GM12872 (cell line): ENCODE data around the gene MOCS2.

Experiments
- TF ChIP-seq, protein P1 (sequence below): IDR thresholded peaks from 3 replicates; pipeline ENCODE4 v1.5.1; 2011; ENCODE audit warnings: low read depth, mild to moderate bottlenecking, low read length, moderate library complexity; ENCODE audit not compliant: insufficient read depth

Gene MOCS2

DNA sequence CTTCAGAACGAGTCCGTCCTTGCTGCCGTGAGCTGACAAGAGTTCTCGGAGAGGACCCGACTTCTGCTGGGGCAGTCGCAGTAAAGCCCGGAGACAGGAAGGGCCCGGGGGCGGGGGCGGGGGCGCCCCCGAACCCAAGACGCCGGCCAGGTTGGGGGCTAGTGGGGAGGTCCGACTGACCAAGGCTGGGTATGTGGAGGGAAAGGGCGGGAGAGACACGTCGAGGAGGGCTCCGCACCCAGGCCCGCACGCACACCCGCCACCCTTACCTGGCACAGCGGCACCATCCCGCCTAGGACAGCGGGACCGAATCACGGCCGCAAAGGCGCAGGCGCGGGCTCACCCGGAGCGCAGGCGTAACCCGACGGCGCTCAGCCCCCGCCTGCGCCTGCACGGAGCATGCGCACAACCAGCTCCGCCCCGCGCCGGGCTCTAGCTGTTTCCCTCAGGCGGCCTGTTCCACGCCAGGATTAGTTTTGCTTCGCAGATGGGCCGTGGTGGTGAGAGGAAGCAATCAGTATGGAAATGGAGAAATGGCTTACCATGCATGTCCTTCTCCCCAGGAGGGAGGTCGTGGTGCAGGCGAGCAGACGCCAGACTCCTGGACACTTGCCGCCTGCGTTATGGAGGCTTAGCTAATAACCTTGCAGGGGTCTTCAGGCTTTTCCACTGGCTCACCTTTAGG, at the start of gene MOCS2:
Gene MOCS2, minus strand, starts transcription at position 315 of the 685 bp plus-strand sequence. CDS start 2,583 bp downstream, outside the sequence.
- TF ChIP-seq, protein P1, sequence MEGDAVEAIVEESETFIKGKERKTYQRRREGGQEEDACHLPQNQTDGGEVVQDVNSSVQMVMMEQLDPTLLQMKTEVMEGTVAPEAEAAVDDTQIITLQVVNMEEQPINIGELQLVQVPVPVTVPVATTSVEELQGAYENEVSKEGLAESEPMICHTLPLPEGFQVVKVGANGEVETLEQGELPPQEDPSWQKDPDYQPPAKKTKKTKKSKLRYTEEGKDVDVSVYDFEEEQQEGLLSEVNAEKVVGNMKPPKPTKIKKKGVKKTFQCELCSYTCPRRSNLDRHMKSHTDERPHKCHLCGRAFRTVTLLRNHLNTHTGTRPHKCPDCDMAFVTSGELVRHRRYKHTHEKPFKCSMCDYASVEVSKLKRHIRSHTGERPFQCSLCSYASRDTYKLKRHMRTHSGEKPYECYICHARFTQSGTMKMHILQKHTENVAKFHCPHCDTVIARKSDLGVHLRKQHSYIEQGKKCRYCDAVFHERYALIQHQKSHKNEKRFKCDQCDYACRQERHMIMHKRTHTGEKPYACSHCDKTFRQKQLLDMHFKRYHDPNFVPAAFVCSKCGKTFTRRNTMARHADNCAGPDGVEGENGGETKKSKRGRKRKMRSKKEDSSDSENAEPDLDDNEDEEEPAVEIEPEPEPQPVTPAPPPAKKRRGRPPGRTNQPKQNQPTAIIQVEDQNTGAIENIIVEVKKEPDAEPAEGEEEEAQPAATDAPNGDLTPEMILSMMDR: no peak

GRCh38 chr5:53151713-53152458, 42.3 kb upstream of the MOCS2 start:
- TF ChIP-seq, protein P1: no peak

GRCh38 chr5:53133020-53133419, 23.5 kb upstream of the MOCS2 start:
- TF ChIP-seq, protein P1: no peak

- TF ChIP-seq, protein P1: no peak
Observed at GRCh38 chr5:53130266-53130665, 20.7 kb upstream of the MOCS2 start.

DNA sequence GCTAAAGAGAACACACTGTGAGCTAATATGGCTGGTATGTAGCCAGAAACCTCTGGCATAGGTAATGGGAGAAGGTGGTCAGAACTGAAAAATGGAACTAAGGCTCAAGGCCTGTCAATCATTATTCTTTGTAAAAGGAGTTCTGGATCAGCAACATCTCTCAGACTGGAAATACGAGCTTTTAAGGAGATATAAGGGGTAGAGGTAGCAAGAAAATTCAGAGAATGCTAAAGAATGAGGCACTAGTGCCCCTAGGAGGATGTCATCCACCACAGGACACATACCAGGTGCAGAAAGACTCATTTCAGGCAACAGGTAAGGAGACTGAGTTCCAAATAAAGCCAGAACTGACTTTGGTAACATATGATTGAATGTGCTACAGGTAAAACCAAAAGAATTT, 18.9 kb upstream of the MOCS2 start:
- TF ChIP-seq, protein P1: no peak

- TF ChIP-seq, protein P1: no peak
Observed at GRCh38 chr5:53127107-53127506, 17.6 kb upstream of the MOCS2 start.

- TF ChIP-seq, protein P1: no peak
Observed at GRCh38 chr5:53126521-53126920, 17.0 kb upstream of the MOCS2 start.
